HG02759 (cell line): Measurements from ENCODE around the gene PSD.
"Not testable (repeated sequence)": the region's sequence is repeated elsewhere in the genome, so short reads cannot be mapped to it uniquely, and the experiment has no call there.

ENCODE experiments used
- ATAC-seq: cut with Tn5 transposase; IDR thresholded peaks from one replicate; pipeline ENCODE4 v1.9.1; 2021; ENCODE audit warnings: mild to moderate bottlenecking, moderate library complexity; ENCODE audit not compliant: unreplicated experiment

Gene PSD

DNA sequence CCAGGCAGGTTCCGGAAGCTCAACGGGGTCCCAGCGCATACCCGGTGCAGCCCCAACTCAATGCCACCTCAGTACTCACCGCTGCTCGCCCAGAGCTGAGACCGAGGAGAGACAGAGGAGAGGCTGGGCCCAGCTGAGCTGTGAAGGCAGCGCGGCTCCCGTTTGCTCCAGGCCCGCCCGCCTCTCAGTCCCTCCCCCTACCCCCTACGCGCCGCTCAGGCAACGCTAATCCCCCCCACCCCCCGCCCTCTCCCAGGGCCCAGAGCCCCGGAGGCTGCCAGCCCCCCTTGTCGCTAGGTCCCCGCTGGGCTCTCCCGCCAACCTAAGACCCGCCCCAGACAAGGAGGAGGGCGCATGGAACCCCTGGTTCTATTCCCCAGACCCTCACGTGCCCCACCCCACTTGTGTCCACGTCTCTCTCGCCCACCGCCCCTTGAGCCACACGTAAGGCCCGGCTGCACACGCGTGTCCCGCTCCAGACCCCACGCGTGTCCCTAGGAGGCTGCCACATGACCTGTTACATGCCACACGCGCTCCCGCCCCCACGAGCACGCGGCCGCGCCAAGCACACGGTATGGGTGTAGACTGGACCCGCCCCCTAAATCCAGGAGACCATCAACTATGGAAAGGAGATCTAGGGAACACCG is at the start of gene PSD:
TSS of gene PSD (minus strand) at position 164 of the 647 bp plus-strand sequence. CDS start 1,747 bp downstream, outside the sequence.
- no peak for ATAC-seq

DNA sequence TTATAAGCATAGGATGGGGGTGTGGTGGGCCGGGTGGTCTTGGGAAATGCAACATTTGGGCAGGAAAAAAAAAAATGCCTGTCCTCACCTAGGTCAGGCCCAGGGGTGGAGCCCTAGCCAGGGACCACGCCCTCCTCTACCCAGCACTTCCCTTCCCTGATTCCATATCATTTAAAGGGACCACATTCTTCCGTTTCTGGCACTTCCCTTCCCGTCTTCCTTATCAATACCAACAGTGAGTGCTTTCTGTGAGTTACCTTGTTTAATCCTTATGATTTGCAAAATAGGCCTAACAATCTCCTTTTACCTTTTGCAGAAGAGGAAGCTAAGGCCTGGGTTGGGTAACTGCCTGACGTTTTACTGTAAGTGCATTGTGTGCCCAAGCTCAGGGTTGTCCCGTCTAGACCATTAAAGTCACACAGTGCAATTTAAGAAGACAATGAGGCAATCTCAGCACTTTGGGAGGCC is 49.4 kb upstream of the PSD start:
- ATAC-seq: no peak

DNA sequence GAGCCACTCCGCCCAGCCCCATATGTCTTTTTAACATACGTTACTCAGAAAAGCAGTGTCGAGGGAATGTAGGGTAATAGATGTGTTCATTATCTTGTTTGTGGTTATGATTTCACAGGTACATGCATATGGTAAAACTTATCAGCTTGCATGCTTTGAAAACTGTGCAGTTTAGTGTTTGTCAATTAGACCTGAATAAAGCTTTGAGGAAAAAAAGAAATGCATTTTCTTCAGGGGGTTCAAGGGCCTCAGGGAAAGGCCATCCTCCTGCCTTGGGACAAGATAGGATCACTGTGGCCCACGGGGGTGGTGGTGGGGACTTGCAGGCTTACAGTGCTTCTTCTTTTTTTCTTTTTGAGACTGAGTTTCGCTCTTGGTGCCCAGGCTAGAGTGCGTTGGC is 48.7 kb upstream of the PSD start:
- ATAC-seq: no peak

DNA sequence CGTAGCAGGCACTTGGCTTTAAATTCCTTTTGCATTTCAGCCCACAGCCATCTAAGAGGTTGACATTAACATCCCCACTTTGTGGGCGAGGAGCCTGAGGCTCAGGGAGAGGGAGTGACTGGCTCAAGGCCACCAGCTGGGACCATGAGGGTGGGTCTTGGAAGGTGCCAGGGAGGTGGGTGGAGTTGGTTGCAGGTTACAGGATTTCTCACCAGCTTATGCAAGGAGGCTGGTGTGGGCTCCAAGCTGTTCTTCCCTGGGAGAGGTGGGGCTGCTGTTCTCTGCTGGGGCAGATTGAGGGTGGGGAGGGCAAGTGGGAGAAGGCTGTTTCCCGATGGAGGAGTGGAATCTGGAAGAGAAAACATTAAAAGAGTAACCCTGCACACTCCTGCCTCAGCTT is 46.9 kb upstream of the PSD start:
- no peak for ATAC-seq

DNA sequence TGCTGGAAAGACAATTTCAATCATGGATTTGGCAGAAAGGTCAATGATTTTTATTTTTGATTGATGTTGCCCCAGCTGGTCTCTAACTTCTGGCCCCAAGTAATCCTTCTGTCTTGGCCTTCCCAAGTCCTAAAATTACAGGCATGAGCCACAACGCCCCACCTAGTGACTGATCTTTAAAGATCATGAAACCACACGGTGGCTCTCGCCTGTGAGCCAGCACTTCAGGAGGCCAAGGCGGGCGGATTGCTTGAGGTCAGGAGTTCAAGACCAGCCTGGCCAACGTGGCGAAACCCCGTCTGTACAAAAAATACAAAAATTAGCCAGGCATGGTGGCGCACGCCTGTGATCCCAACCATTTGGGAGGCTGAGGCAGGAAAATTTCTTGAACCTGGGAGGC is 45.4 kb upstream of the PSD start:
- no peak for ATAC-seq

DNA sequence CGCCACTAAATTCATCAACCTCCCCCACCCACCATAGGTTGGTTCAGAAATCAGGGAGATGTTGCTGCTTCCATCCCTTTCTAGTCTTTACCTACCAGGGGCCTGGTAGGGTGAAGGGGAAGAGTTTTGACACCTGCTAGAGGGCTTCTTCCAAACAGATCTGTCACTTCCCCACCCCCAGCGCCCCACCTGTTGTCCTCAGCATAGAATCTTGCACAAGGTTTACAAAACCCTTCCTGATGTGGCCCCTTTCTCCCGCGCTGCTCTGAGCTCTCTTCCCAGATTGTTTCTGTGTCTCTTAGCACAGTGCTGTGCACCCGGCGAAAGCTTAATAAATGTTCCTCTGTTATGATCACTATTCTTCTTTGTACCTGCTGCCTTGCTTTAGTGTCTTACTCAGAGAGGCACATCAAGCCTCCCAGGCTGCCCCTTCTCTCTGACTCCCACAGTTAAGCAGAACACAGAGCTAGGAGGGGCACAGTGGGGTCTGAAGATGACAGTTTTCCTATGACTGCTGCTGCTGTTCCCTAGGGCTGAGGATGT is 44.0 kb upstream of the PSD start:
- no peak for ATAC-seq

DNA sequence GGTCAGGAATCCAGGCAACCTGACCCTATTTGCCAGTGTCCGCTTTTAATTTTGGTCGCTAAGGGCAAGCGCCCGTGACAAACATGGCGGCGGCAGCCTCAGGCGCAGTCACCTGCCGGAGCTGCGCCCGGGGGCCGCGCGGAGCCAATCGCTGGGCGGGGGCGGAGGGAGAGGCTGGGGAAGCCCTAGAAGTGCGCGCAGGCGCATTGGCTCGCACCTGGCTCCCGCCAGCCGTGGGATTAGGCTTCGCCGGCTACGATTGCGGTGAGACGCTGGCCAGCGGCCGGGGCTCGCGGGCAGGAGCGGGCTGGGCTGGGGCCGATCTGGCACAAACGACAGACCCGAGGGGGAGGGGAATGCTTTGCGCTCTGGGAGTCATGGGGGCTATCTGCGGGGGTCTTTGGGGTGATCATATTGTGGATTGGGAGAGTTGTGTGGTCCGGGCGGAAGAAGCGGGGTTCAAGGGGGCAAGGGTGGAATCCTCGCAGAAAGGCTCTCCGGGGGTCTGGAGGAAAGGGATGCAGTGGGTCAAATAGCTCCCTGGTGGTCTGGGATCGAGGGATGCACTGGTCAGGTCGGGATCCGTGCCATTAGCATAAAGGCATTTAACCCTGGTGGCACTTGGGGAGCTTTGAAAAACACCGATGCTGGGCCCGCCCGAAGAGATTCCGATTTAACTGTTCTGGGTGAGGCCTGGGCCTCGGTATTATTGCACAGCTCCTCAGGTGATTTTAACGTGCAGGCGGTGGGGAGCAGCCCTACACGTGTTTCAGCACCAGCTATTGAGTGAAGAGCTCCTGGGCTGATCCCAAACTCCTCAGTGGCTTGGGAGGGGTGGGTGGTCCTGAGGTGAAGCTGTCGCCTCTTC is 42.8 kb upstream of the PSD start:
- ATAC-seq: peak; percentile 95

DNA sequence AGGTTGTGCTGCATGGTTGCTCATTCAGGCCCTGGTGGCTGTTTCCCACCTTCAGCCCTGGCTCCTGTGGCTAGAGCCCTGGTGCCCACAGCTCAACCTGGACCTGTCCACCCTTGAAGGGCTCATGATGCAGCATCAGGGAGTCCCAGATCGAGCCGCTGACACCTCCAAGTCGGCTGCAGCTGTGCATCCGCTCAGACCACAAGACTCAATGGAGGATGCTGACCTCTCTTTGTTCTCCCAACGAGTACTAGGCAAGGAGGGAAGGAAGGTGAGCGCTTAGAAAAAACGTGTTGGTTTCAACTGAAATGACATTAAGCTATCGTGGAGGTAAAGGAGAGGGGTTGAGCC is 42.2 kb upstream of the PSD start:
- ATAC-seq: peak; percentile 23

DNA sequence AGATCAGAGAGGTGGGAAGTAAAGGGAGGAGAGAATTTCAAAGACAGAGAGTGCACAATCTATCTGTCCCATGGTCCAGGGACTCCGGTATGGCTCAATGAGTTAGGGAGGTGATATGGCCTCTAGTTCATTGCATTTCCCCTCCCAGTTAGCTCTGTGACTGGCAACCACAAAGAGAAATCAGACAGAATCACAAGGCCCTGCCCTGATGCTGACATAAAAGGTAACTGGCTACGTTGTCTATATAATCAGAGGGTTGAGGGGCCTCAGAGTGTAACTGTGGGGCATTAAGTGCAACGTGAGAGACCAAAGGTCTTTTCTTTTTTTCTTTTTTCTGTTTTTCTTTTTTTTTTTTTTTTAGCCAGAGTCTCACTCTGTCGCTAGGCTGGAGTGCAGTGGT is 40.1 kb upstream of the PSD start:
- no peak for ATAC-seq

DNA sequence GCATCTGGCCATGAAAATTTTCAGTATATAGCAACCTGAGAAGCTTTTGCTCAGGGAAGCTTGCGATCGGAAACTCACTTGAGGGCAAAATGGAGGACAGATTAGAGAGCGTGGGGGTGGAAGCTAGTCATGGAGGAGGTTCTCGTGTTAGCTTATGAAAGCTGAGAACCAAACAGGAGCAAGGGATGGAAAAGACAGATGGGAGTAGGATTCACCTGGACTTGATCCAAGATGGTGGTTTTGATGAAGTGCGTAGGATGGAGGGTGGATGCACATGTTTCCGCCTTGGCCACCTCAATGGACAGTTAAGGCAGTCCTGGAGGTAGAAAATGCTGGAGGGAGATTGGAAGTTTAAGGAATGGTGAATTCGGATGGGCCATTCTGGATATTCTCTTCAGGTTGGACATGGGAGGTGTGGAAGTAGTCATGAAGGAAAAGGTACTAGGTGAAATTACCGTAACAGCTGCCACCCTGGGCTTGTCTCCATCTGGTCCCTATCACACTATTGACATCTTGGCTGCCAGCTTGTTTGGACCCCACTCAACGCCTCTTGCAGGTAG is 39.1 kb upstream of the PSD start:
- ATAC-seq: no peak

DNA sequence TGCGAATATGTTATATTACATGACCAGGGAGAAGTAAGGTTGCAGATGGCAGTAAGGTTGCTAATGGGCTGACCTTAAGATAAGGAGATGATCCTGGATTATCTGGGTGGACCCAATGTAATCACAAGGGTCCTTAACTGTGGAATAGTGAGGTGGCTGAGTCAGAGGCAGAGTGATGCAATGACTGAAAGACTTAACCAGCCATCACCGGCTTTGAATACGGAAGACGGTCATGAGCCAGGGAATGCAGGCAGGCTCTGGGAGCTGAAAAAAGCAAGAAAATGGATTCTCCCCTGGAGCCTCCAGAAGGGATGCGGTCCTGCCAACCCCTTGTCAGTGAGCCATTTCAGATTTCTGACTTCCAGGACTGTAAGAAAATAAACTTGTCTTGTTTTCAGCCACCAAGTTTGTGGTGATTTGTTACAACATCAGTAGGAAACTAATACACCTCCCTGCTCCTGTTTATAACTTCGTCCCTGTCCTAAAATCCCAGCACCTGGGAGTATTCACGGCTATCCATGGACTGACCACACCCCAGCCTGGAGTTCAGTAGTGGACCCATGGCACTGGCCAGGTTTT is 37.4 kb upstream of the PSD start:
- no peak for ATAC-seq

DNA sequence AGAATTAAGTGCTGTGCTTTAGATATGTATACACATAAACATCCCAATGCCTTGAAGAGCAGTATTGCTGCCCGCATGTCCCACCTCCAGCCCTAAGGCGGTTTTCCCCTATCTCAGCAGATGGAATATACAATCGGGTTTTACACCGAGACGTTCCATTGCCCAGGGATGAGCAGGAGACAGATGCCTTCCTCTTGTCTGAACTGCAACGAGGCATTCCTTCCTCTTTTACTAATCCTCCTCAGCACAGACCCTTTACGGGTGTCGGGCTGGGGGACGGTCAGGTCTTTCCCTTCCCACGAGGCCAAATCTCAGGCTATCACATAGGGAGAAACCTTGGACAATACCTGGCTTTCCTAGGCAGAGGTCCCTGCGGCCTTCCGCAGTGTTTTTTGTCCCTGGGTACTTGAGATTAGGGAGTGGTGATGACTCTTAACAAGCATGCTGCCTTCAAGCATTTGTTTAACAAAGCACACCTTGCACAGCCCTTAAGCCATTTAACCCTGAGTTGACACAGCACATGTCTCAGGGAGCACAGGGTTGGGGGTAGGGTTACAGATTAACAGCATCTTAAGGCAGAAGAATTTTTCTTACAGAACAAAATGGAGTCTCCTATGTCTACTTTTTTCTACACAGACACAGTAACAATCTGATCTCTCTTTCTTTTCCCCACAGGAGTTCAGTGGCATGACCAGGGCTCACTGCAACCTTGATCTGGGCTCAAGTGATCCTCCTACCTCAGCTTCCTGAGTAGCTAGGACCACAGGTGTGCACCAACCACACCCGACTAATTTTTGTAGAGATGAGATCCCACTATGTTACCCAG is 36.3 kb upstream of the PSD start:
- not testable (repeated sequence) for ATAC-seq

DNA sequence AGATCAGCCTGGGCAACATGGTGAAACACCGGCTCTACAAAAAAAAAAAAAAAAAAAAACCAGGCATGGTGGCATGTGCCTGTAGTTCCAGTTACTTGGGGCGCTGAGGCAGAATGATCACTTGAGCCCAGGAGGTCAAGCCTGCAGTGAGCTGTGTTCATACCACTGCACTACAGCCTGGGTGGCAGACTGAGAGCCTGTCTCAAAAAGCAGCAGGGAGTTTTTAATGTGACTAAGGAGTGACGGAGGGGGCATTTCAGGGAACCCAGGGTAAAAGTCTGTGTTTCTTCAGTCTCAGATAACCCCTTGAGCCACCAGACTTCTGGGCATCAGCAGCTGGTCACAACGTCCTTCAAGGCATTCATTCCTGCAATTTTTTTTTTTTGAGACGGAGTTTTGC is 34.9 kb upstream of the PSD start:
- ATAC-seq: no peak

DNA sequence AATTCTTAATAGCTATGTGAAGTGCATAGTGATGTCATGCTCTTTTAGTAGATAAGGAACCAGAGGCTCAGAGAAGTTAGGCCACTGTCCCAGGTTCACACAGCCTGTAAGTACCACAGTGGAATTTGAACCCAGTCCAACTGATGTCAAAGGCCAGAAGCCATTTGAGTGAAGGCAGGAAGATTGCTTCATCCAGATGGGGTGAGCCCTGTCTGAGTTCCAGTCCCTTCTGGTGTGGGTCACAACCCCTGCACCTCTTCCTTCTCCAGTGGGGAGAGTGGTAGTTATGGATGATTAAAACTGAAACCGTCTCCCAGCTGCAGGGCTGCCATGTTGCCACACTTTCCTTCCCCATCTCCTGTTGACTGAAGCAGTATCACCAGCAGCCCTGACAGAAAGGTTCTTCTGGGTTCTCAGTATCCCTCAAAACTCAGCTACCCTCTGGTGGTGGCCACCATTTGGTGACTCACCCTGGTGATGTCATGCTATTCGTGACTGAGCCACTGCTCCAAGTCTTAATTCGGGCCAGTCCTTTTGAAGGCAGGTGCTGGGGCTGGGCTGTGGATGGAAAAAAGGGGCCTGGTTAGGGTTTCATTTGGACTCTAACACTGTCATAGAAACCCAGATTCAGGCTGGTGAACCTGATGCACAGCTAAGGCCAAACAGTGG is 34.2 kb upstream of the PSD start:
- ATAC-seq: no peak

DNA sequence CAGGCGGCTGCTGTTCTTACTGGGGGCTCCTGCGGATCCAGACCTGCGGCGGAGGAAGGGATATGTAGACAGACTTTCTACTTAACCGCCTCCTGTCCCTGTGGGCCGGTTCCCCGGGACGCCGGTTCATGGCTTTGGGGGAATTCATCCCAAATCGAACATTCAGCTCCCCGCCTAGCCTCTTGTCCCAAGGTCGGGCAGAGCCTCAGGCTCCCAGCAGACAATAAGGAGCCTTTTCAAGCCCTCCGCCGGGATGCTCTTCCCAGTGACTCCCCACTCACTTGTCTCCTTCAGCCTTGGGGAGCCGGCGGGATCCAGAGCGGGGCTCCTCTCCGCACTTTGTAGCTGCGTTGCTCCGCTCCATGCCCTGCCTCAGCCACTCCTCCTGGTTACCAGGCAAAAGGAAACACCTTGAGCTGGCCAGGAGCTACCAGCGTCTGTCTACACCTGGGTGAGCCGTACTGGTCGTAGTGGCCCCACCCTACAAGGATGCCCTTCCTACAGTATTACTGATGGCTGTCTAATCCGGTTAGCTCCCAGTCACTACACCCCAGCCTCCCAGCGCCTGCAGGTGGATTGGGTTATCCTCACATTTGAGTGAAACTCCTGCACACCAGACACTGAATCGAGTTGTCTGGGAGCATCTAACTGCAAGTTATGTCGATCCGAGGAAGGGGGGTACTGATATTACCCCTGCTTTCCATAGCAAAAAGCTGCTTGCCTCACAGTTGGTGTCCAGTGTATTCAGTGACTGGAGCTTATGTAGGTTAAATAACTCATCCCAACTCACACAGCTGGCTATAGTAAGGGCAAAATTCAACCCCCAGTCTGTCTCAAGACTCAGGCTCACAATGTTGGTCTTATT is 32.8 kb upstream of the PSD start, which contains the start of gene C10orf95:
TSS of gene C10orf95 (minus strand) at position 439 of the 865 bp plus-strand sequence. CDS start 450 bp downstream, outside the sequence.
- no peak for ATAC-seq

DNA sequence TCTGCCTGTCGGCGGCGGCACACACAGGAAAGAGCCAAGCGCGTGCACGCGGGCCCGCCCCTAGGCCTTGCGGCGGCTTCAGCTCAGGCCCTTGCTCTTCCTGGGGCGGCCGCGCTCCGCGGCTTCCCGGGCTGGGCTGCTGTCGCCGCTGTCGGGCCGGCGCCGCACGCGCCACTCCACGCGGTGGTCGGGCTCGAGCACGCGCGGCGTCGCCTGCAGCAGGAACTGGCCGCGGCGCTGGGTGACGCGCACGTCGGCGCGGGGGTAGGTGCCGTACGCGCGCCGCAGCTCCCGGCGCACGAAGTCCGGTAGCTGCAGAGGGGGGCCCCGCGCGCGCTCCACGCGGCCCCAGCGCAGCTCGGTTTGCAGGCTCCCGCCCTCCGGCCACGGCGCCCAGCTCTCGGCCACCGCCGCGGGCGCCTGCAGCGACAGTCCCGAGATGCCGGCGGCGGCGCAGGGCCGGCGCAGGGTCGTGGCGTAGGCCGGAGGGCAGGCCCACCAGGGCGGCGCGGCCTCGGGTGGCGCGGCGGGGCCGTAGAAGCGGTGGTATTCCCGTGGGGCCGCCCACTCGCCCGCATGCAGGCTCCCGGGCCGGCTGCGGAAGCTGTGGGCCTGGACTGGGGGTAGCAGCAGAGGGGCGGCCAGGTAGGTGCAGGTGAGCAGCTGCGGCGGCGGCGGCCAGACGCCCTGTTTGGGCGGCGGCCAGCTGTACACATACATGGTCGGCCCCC is 32.0 kb upstream of the PSD start:
- ATAC-seq: peak; percentile 83

DNA sequence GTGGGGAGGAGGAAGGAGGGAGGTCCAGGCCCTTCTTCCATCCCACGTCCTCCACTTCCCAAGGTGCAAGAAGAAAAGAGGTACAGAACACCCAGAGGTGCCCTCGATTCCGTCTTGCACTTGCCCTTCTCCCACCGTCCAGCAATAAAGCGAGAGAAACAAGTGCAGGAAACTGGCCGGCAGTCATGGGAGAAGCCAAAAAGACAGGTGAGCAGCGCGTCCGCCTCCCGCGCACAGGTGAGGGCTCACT is 31.5 kb upstream of the PSD start:
- peak; percentile 3 for ATAC-seq

DNA sequence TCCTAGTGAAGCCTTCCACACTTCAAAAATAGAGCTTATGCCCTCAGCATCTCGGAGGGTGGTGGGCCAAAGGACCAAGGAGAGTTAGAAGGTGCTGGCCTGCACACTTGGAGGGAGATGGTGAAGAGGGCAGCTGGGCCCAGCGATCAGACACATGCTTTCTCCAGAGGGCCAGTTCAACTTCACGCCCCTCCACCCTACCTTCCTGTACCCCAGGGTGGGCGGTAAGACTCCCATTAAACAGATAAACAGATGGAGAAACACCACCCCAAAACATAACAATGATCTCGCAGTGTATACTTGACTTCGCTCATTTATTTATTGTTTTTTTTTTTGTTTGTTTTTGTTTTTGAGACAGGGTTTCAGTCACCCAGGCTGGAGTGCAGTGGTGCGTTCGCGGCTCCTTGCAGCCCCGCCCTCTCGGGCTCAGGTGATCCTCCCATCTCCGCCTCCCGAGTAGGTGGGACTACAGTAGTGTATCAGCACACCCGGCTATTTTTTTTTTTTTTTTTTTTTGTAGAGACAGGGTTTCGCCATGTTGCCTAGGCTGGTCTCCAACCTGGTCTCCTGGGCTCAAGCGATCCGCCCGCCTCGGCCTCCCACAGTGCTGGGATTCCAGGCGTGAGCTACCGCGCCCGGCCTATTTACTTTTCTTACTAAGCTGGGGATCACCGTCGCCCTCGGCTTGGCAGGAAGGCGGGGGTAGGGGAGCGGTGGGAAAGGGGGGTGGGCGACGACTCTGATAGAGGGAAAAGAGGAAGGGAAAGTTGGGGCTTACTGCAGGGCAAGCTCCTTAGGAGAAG is 30.9 kb upstream of the PSD start:
- peak; percentile 56 for ATAC-seq
